SH-SY5Y (cell line): ENCODE data around the gene MDM4.

Experiments used
- GATA2 ChIP-seq: IDR thresholded peaks from 2 replicates; pipeline ENCODE4 v1.6.1; 2011; ENCODE audit warnings: mild to moderate bottlenecking, low read depth, low read length
- GATA3 ChIP-seq: IDR thresholded peaks from 2 replicates; pipeline ENCODE4 v1.6.1; 2011; ENCODE audit warnings: low read depth, mild to moderate bottlenecking, low read length, moderate library complexity

GRCh38 chr1:204516180-204516879 lies at the start of gene MDM4:
- TF ChIP-seq GATA2 (peak; percentile 72; the same call in 1 of the 2 replicates), GATA3 (no peak)
